HG03139 (cell line): ENCODE data around the gene C1orf21.

ENCODE experiments used
- ATAC-seq: cut with Tn5 transposase; IDR thresholded peaks from one replicate; pipeline ENCODE4 v1.9.1; 2021; ENCODE audit not compliant: unreplicated experiment

C1orf21 gene

DNA sequence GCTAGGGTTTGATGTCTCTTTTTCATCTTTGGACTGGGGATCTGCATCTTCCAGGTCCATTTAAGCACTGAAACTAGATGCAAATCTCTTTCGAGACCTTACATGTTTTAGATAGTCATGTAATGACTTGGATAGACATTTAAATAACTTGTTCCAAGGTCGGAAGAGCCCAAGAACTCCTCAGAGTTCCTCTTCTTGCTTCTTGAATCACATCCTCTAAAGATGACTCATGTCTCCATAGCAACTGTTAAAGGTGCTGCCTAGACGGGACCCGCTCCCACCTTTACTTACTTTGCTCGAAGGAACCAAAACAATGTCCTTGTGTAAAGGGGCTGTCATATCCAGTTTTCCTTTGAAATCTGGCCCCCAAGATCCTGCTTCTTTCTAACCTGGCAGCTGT is 237.8 kb downstream of the C1orf21 start:
- ATAC-seq: no peak

DNA sequence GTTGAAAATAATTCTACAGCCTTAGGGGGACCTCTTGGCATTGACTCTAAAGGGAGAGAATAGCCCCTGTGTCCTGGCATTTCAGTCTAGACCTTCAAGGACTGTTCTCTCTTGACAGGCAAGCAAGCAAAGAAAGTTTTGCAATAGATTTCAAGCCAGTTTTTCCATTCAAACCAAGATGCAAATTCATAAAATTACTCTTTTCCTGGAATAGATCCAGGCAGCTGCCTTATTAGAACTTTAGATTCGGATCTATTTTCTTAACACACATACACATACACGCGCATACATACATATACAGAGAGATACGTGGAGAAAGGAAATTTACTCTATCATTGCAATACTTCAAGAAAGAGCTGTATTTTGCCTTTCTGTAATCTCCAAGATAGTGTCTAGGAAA is 238.4 kb downstream of the C1orf21 start:
- ATAC-seq: no peak

DNA sequence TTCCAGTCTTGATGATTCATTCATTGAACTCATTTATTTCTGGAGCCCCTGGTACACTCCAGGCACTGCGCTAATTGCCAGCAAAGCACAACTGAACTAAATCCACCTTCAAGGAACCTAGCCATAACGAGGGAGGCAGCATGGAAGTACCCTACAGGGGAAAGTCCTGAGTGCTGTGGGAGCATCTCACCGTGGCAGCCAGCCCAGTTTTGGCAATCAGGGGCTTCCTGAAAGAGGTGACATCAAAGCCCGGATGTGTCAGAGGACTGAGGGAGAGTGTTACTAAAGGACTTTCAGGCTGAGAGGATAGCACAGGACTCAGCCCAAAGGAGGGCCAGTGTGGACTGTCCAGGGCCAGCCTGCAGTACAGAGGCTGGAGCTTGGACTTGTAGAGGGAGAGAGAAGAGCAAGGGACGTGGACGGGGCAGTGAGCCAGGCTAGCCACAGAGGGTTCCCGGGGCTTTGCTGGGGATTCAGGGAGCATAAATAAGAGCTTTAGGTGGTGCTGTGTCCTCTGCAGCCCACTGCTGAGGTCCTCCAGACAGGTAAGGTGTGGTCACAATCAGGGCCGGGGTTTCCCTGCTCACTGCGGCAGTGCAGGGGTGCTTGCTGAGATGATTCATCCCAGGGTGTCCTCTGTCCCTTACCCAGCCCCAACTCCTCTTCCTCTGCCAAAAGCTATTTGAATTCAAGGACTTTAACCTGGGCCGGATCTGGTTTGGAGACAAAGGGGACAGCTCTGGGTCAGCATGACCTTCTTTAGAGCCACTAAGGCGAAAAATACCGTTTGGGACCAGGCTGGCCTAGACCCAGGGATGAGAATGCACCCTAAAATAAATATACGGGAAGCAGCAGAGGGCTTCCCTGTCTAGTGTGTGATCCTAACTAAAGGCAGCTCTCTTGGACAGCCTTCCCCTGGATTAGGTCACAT is 239.5 kb downstream of the C1orf21 start:
- ATAC-seq: no peak

DNA sequence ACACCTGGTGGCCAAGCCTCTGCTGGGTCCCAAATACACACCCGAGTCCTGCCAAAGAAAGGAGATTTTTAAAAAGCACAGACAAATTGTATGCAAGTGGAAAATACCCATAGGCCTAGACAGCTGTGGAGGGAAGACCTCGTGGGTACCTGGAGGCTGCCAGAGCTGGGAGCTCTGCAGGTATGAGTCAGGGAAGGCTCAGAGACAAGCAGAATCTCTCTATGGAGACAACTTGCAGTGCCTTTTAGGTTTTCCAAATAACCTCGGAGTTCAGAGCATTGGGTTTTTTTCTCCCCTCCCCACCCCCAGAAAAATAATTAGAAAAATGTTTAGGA is 240.1 kb downstream of the C1orf21 start:
- no peak for ATAC-seq

DNA sequence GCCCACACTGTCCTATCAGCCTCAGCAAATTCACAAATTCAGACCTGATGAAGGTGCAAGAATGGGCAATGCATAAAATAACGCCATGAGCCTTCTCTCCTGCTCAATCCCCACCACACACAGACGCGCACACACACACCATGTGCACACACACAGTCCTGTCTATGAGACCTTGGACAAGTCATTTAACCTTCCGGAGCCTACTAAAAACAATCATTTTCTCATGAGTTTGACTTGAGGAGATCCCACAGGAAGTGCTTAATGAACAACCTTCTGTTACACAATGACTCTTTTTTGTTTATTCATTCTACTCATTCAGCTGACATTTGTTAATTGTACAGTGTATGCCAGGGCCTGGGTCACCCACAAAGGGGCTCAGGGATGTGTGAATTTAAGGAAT is 242.4 kb downstream of the C1orf21 start:
- no peak for ATAC-seq

DNA sequence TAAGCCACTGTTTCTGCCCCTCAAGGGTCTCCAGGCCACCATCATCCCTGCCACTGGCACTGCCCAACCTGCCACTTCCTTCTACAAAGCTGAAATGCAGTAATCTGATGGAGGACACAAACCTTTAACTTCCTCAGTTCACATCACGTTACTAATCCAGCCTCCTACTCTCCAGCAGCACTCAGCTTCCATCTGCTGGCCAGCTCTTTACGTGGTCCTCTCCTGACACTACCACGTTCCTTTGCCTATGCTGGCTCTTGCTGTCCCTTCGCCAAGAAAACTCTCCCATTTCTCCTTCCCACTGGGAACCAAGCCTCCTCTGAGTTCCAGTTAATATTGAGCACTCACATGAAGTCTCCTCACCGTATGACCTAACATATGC is 243.8 kb downstream of the C1orf21 start:
- ATAC-seq: no peak

DNA sequence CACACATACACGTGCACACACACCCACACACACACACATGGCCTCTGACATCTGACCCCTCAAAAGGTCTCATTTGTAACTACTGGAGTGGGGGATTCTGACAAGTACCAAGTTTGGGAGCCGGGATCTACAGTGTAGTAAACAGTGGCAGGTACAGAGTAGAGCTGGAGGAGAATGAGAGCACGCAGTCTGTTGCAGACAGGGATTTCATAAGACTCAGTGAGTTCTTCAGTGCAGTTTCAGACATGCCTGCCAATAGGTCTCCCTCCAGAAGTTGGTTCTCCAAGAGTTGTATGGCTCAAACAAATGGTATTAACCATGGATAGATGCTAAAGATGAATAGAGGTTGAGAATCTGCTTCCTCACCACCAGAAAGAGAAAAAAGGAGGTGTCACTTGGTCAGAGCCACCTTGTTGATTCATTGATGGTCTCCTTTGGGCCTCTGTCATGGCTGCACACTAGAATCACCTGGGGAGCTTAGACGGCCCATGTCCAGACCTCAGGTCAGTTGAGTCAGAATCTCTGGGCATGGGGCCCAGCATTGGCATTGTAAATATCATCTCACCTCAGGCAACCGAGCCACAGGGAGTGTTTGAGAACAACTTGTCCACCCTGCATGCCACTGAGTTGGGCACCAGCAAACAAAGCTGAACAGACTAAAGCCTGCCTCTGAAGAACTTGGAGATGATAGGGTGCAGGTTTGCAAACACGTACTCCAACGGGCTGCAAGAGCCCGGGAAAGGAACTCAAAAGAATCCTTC is 245.8 kb downstream of the C1orf21 start:
- ATAC-seq: no peak

DNA sequence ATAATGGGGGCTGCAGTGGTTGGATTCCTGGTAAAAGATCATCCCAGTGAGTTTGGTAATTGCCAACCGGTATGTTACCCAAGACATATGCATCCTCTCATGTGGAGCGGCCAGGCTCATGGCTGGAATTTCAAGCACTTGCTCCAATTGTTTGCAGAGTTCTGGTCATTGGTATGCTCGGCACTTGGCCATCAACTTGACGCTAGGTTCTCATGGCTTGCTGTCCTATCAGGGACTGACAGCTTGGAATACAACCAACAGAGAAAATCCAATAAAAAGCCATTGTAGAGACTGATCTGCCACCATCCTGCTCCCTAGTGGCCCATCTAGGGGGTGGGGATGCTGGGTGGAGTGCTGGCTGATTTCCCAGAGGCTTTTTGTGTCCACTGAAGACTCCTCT is 247.0 kb downstream of the C1orf21 start:
- no peak for ATAC-seq

DNA sequence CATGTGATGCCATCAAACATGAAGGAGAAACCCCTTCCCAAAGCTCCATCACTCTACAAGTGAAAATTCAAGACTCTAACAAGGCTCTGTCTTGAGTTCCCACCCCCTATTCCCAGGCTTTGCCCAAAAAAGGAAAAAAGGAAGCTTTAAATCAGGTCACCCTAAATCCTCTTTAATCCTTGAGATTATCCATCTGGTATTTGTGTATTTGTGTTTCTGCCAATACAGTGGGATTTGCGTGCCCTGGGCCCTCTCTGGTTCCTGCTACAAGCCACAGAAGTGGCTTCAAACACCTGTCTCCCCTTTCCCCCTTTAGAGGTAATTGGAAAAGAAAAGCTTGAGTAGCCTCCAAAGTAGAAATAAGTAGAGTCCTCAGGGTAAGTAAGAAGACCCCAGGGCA is 247.5 kb downstream of the C1orf21 start:
- ATAC-seq: no peak

DNA sequence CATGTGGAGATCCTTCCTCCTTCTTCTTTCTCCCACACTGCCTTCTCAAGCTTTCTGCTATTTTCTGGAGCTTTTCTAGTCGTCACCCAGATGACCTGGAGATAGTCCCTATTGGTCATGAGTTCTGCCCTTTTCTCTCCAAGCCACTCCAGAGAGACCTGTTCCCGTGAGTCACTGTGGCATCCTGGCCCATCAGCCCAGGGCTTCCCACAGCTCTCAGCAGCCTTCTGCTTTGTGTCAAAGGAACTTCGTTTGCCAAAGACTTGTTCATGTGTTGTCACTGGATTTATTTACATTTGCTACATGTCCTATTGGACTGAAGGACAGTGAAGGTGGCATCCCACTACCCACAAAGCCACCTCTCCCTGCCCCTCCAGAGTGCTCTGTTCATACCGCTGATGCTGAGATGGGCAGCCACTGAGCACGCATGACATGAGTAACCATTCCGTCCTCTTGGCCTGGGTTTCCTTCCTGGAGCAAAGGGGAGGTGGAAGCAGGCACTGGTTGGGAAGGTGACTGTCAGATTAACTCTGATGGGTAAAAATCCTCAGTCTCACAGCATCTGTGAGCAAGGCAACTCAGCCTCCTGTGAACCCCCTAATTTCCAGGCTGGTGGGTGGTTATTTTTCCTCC is 248.6 kb downstream of the C1orf21 start:
- ATAC-seq: no peak

DNA sequence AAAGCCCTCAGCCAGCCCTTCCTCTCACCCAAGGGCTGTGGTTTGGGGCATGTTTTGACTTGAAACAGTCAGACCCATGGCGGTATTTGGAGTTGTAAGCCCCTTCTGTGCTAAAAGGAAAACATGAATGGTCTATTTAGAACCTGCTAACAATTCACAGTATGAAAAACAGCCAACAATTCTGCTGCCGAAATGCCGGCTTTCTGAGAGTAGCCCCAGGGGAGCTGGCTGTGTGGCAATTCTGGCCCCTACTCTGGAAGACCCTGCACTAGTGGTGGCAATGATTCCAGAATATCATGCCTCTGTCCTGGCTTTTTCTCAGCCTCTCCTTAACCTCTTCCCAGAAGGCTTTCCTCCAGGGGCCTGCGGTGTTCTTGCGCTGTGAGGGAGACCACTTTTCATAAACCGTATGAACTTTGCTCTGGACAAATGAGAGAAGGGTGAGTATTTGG is 249.2 kb downstream of the C1orf21 start:
- no peak for ATAC-seq

DNA sequence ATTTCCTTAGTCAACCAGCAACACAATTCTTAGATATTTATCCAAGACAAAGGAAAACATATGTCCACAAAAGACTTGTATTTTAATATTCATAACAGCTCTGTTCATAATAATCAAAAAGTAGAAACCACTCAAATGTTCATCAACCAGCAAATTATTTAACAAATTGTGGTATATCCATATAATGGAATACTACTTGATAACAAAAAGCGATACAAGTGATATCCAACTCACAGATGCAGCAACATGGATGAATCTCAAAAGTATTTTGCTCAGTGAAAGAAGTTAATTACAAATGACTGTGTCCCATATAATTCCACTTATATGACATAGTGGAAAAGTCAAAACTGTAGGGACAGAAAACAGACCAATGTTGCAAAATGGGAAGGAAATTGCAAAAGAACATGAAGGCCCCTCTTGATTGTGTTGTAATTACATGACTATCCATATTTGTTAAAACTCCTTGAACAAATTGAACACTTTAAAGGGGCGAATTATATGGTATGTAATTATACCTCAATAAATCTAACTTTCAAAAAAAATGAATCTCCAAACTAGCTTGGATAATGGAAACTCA is 250.9 kb downstream of the C1orf21 start:
- no peak for ATAC-seq

DNA sequence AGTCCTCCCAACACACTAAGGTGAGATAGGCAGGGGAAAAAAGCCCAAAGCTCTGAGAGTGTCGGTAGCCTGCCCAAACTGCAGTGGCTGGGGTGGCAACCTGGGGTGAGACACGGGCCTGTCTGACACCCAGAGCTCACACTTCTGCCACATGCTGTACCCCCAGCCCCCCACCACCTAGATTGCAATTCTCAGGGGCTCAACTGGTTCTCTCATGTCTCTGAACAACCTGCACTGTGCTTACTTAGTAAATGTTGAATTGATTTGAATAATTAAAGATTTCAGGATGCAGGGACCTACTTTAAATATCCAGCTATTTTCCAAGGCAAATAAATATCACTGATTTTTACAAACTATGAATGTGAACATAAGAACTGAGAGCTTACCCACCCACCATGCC is 252.4 kb downstream of the C1orf21 start:
- ATAC-seq: no peak

DNA sequence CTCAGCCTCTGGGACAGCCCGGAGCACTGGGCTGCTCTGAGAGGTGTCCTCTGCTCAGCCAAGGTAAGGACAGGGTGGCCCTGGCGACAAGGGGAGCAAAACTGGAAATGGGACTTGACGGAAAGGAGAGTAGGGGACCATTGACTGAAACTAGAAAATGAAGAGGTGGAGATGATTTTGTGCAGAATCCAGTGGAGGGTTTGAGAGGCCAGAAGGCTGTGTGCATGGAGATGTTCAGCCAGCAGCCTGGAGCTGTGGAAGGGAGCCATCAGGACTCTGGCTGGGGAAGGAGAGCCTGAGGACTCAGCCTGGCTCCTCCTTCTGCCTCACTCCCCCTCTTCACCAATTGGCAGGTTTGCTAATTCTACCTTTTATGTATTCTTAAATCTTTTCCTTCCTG is 253.7 kb downstream of the C1orf21 start:
- no peak for ATAC-seq

DNA sequence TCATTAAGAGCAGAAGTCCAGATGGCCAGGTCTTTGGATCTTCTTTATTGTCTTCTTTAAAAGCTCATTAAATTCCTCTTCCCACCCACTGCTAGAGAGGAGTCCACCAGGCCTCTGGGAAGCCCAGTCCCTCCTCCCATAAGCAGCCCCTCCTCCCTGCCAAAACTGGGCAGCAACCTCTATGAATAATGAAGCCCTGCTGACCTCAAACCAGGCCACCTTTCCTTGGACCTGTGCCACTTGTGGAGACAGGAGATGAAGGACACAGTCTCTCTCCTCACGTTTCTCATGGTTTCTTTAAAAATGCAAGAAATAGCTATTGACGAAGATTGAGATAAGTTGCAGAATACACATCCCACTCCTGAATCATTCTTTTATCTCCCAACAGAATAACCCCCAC is 255.1 kb downstream of the C1orf21 start:
- no peak for ATAC-seq

DNA sequence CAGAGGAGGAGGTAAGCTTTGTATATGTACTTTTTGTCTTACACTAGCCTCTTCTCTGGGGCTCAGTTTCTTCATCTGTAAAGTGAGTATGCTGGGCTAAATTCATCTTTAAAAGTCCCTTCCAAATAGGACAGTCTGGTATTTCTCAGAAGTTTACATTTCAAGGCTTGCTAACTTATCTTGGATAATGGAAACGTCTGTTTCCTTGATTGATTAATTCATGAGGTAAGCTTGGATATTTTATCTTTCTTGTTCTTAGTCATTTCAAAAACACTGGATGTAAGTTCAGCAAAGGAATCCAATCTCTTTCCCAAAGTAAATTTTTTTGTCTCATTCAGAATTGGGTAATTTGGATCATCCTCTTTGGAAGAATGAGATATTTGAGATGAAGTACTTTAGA is 256.8 kb downstream of the C1orf21 start:
- ATAC-seq: no peak

DNA sequence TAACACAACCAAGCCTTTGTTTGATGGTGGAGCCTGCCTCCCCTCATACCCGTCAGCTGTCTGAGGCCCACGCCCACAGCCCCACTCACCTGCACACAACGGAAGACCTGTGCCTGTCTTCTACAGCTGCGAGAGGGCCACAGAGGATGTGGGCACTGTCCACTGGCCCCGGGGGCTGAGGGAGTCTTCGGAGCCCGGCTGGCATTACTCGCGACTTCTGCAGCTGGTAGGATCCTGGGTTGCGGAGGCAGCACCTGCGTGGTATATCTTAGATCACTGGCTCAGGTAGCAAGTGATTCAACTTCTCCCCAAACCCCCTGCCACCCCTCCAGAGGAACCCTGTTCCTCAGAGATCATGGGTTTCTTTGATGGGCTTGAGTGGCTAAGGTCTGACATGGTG is 257.9 kb downstream of the C1orf21 start:
- no peak for ATAC-seq

DNA sequence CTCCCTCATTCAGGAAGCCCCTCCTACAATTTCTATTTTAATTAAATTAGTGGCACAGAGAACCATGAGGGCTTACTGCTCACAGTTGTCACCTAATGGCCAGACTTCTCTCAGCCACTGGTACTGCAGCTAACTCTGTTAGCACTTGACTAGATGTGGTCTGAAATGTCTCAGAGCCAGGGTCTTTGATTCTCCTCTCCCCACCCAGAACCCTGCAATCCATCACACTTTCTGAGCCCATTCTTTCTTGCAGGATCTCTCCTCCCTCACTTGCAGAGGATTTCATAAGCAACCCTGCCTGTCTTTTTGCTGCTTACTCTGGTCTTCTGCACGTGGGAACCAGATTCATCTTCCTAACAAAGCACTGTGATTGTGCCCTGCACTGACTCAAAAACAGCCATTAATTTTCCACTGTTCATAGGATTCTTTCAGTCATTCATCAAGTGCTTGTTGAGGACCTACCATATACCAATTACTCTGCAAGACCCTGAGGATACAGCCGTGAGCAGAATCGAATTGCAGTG is 259.4 kb downstream of the C1orf21 start:
- ATAC-seq: no peak

DNA sequence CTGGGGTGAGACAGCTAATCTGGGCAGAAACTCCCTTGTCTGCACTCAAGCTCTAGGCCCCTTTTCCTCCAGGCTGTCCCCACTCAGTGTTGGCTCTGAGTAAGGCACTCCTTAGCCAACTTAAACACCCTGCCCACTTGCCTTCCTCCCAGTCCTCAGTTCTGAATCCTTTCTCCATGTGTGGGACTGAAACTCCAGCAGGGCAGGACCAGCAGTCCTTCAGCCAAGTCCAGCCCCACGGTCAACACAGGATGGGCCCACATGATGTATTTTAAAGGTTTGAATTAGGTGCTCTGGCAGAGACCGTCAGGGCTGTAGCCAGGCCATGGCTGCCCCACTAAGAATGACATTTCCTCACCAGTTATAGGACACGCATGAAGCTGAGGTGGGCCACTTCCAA is 260.0 kb downstream of the C1orf21 start:
- no peak for ATAC-seq

DNA sequence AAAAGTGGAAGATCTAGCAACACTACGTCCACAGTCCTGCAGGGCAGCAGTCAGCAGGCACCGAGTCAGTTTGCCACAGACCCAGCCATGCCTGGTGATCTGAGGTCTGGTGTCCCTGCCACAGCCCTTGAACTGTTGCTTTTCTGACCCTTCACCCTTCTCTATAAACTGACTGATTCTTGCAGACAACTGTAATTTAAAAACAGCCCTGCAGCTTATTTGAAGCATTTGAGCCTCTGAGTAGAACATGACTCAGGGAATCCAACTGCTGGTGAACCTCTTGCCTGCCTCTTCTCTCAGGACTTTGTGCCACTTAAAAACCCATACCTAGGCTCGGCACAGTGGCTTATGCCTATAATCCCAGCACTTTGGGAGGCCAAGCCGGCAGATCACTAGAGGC is 260.6 kb downstream of the C1orf21 start:
- ATAC-seq: no peak

DNA sequence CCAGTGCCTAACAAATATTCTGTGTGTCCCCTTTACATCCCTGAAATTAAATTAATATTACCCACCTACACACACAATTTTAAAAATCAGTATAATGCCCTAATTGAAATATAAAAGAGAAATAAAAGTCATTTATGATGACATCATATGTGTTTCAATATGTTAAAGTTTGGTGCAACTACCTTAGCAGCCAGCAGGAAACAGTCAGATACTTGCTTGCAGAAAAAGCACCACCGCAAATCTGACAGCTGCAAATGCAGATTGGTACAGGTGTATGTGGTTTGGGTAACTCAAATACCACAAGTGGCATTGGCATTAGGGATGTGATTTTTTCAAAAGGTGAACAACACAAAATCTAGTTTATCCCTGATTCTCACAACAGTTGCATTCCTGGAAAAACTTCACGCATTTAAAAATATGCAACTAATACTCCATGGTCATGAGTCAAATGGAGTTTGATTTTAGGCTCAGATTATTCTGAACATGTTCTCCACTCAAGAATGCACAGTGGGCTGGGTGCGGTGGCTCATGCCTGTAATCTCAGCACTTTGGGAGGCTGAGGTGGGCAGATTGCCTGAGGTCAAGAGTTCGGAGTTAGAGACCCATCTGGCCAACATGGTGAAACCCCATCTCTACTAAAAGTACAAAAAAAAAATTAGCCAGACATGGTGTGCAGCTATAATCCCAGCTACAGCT is 261.5 kb downstream of the C1orf21 start:
- ATAC-seq: no peak
